GM23248 (cell line): ENCODE data around the gene ZNF608.

Source experiments
- EZH2 ChIP-seq: fragments of 200-600 bp; sonication (generic); IDR thresholded peaks from 2 replicates; pipeline ENCODE4 v1.6.1; 2018; ENCODE audit warnings: antibody characterized with exemption, mild to moderate bottlenecking; ENCODE audit not compliant: insufficient read depth, poor library complexity, severe bottlenecking
- EZH2phosphoT487 ChIP-seq: fragments of 200-600 bp; sonication (generic); IDR thresholded peaks from 2 replicates; pipeline ENCODE4 v1.6.1; 2018; ENCODE audit warnings: antibody characterized with exemption, moderate library complexity, mild to moderate bottlenecking, low read depth; ENCODE audit not compliant: insufficient read depth

- TF ChIP-seq EZH2 (no peak), EZH2phosphoT487 (no peak)
Observed at GRCh38 chr5:124736805-124737188, 9.6 kb downstream of the ZNF608 start.
